ENCODE data around the gene AKAP13. TPM values are rescaled to one million over a fixed set of nuclear protein-coding genes. Genes with fewer than 3 reads are reported as not detected.

AKAP13 gene
- total and polyA plus RNA-seq, 2 of the 8 experiments (the other 6 are each of a cell fraction or from before 2014, with no cell fraction given) = 14.0 to 46.2 TPM

GRCh38 chr15:85474700-85475316 is 94.4 kb downstream of the AKAP13 start:
- Histone ChIP-seq H3K79me2 (ENCODE audit: control insufficient read depth in 1 of 2, insufficient read depth in 2 of 2, low read length in 2 of 2) (peaks cover 0 to 76% of the 10 kb centered on the region in 2 experiments; a peak in 3 of 4 replicates), H3K27me3 (replicated peaks in 1 of 4; ENCODE audit: control insufficient read depth in 3 of 4, extremely low read depth in 1 of 4, insufficient read depth in 3 of 4, low read length in 3 of 4) (no peaks in the 10 kb centered on the region), H3K9me3 (ENCODE audit: insufficient read depth in 2 of 2, low read depth in 1 of 2, low read length in 1 of 2) (no peaks in the 10 kb centered on the region), H3K4me1 (replicated peaks in 1 of 4; ENCODE audit: control insufficient read depth in 3 of 4, insufficient read depth in 4 of 4, low read length in 3 of 4) (peaks cover 0 to 11% (median 8%) of the 10 kb centered on the region in 4 experiments; a peak in 4 of 7 replicates), H3K14ac (ENCODE audit: insufficient read length) (no peak overlapping the region), H3K4me3 (ENCODE audit: extremely low read depth in 1 of 4, insufficient read depth in 2 of 4, low read depth in 3 of 4, low read length in 4 of 4) (no peak overlapping the region), H3K79me1 (ENCODE audit: low read depth, low read length) (peaks cover 6% of the 10 kb centered on the region), H3K23ac (ENCODE audit: insufficient read length) (no peak overlapping the region), H2BK5ac (ENCODE audit: low read depth, low read length) (no peak overlapping the region), H3K18ac (ENCODE audit: extremely low read depth, low read length) (no peak overlapping the region), H3K36me3 (ENCODE audit: control insufficient read depth in 2 of 4, insufficient read depth in 4 of 4, low read length in 3 of 4) (no peaks in the 10 kb centered on the region), H2AFZ (ENCODE audit: low read length) (no peak overlapping the region), H3K27ac (ENCODE audit: low read depth, low read length) (no peak overlapping the region), H4K91ac (replicated peaks; ENCODE audit: insufficient read length, low read length) (no peak overlapping the region), H2BK12ac (ENCODE audit: low read depth, low read length) (no peak overlapping the region), H4K8ac (ENCODE audit: extremely low read depth, insufficient read depth, low read length) (no peak overlapping the region), H2BK120ac (replicated peaks; ENCODE audit: low read depth, low read length) (no peak overlapping the region), H2AK5ac (ENCODE audit: low read depth, low read length) (no peak overlapping the region), H3K23me2 (ENCODE audit: low read depth, low read length) (no peaks in the 10 kb centered on the region), H3K56ac (replicated peaks; ENCODE audit: insufficient read length, low read depth, low read length) (no peak overlapping the region), H2BK20ac (ENCODE audit: low read length) (no peak overlapping the region), H4K20me1 (replicated peaks in 1 of 2; ENCODE audit: control insufficient read depth in 1 of 2, insufficient read depth in 2 of 2, low read length in 2 of 2) (peaks cover 7 to 16% of the 10 kb centered on the region in 2 experiments), H4K5ac (ENCODE audit: insufficient read length, low read depth, low read length) (no peak overlapping the region), H3K4me2 (ENCODE audit: insufficient read depth in 1 of 2, low read depth in 2 of 2, low read length in 2 of 2) (no peak overlapping the region), H3K9ac (replicated peaks in 1 of 4; ENCODE audit: extremely low read depth in 1 of 4, low read depth in 3 of 4, low read length in 3 of 4) (no peak overlapping the region), H2BK15ac (ENCODE audit: low read length) (no peak overlapping the region), H3K4ac (replicated peaks; ENCODE audit: insufficient read length, low read depth, low read length) (no peak overlapping the region)
- WGBS, 2 experiments (ENCODE audit: extremely low coverage in 1 of 2, insufficient coverage in 1 of 2, insufficient read length in 1 of 2, insufficient replicate concordance in 2 of 2, low coverage in 1 of 2, low lambda C conversion rate in 2 of 2, missing lambda C conversion rate in 1 of 2) = 84% methylated on average over 8 of the region's 8 CpGs; no CpG with 5 or more reads in 1 of the 2 experiments
- no peak for FAIRE-seq
- DNase-seq (ENCODE audit: low read depth in 1 of 2, low spot score in 2 of 2) = no peak
- CTCF ChIA-PET (ENCODE audit: partially characterized antibody) = interaction anchor here (3.9 kb wide), 1 partner anchor 12 kb away, joined by 28 read pairs; no protein-coding TSS in a partner anchor
- POLR2A ChIA-PET (ENCODE audit: partially characterized antibody) = no interaction called here
- no peak for TF ChIP-seq MAX (IDR thresholded peaks at IDR 0.05)
- TF ChIP-seq SP1 (IDR thresholded peaks at IDR 0.05; ENCODE audit: low read depth, low read length) = no peak
- TF ChIP-seq RBBP5 (IDR thresholded peaks at IDR 0.05; ENCODE audit: borderline replicate concordance, low read depth, low read length) = no peak

Measured in H1 (cell line).